HCT116 (cell line): Measurements from ENCODE around the gene EXOC4.

Experiments
- CTCF ChIP-seq, 3 experiments: fragments of 200-600 bp in 1 of 3; sonication (generic) in 1 of 3; IDR thresholded peaks in 2 of 3; conservative IDR thresholded peaks in 1 of 3; 2 replicates each; pipeline ENCODE4 v1.5.1; 2012 to 2017; ENCODE audit warnings: low read depth in 2 of 3, low read length in 2 of 3, antibody characterized with exemption in 1 of 3, borderline replicate concordance in 1 of 3, control low read depth in 1 of 3, mild to moderate bottlenecking in 1 of 3, mixed read lengths in 1 of 3, mixed run types in 1 of 3, moderate library complexity in 1 of 3; ENCODE audit not compliant: insufficient read depth in 1 of 3
- EGR1 ChIP-seq: IDR thresholded peaks from 2 replicates; pipeline ENCODE4 v1.6.1; 2012; ENCODE audit warnings: low read depth
- EZH2 ChIP-seq: fragments of 200-600 bp; sonication (generic); IDR thresholded peaks from 2 replicates; pipeline ENCODE4 v1.6.1; 2017; ENCODE audit warnings: antibody characterized with exemption, mixed run types
- EZH2phosphoT487 ChIP-seq: fragments of 200-600 bp; IDR thresholded peaks from 2 replicates; pipeline ENCODE4 v1.6.1; 2018; ENCODE audit warnings: antibody characterized with exemption, borderline replicate concordance
- POLR2A ChIP-seq: IDR thresholded peaks from 2 replicates; pipeline ENCODE4 v1.7.0; 2011; ENCODE audit warnings: borderline replicate concordance; ENCODE audit not compliant: insufficient read depth, insufficient read length; ENCODE audit errors: extremely low read depth
- POLR2AphosphoS5 ChIP-seq: IDR thresholded peaks from 2 replicates; pipeline ENCODE4 v1.6.1; 2011; ENCODE audit warnings: mild to moderate bottlenecking, low read depth, low read length, moderate library complexity
- RAD21 ChIP-seq: IDR thresholded peaks from 2 replicates; pipeline ENCODE4 v1.6.1; 2012; ENCODE audit warnings: low read depth, mild to moderate bottlenecking
- REST ChIP-seq: IDR thresholded peaks from 2 replicates; pipeline ENCODE4 v1.6.1; 2012; ENCODE audit warnings: low read depth
- YY1 ChIP-seq: IDR thresholded peaks from 2 replicates; pipeline ENCODE4 v1.6.1; 2011; ENCODE audit warnings: low read length, low read depth, moderate library complexity, mild to moderate bottlenecking; ENCODE audit not compliant: insufficient replicate concordance; ENCODE audit errors: extremely low read depth

- TF ChIP-seq CTCF (IDR thresholded peaks at IDR 0.05 in 2 of 3, conservative IDR thresholded peaks at IDR 0.05 in 1 of 3; ENCODE audit: borderline replicate concordance in 1 of 3, insufficient read depth in 1 of 3, low read depth in 2 of 3, low read length in 2 of 3) (no peak), POLR2AphosphoS5 (no peak), REST (no peak), POLR2A (no peak), EZH2phosphoT487 (no peak), EGR1 (no peak), RAD21 (no peak), YY1 (no peak), EZH2 (no peak)
Measured at GRCh38 chr7:133839121-133839520, 586.2 kb downstream of the EXOC4 start.
